COR-L47 (cell line): Measurements from ENCODE around the gene SLC25A38.
"Not testable (repeated sequence)": the region's sequence is repeated elsewhere in the genome, so short reads cannot be mapped to it uniquely, and the experiment has no call there.

Experiments
- DNase-seq: peaks from one replicate; lab custom pipeline; 2025; lab: John Stamatoyannopoulos, UW

SLC25A38 gene

GRCh38 chr3:39383045-39383880 is at the start of gene SLC25A38:
SLC25A38 (plus strand) TSS chr3:39383370; CDS start chr3:39383725, 355 bp downstream.
- no peak for DNase-seq

- no peak for DNase-seq
These were observed 49.6 kb upstream of the SLC25A38 start for GRCh38 chr3:39333607-39334006.

- no peak for DNase-seq
These were observed 49.0 kb upstream of the SLC25A38 start for GRCh38 chr3:39334205-39334604.

- DNase-seq: no peak
These were observed 45.0 kb upstream of the SLC25A38 start for GRCh38 chr3:39338201-39338600.

- no peak for DNase-seq
These were observed 44.1 kb upstream of the SLC25A38 start for GRCh38 chr3:39339086-39339485.

- no peak for DNase-seq
These were observed 40.0 kb upstream of the SLC25A38 start for GRCh38 chr3:39343076-39343717.

- no peak for DNase-seq
These were observed 39.4 kb upstream of the SLC25A38 start for GRCh38 chr3:39343760-39344159.

GRCh38 chr3:39344746-39345344 is 38.3 kb upstream of the SLC25A38 start:
- no peak for DNase-seq

GRCh38 chr3:39346785-39347585 is 36.2 kb upstream of the SLC25A38 start:
- DNase-seq: no peak

GRCh38 chr3:39347586-39347876 is 35.6 kb upstream of the SLC25A38 start:
- no peak for DNase-seq

- DNase-seq: no peak
These were observed 34.1 kb upstream of the SLC25A38 start for GRCh38 chr3:39349080-39349479.

GRCh38 chr3:39350714-39351113 is 32.5 kb upstream of the SLC25A38 start:
- DNase-seq: no peak

GRCh38 chr3:39351134-39351533 is 32.0 kb upstream of the SLC25A38 start:
- not testable (repeated sequence) for DNase-seq

GRCh38 chr3:39353168-39353927 is 29.8 kb upstream of the SLC25A38 start:
- not testable (repeated sequence) for DNase-seq

GRCh38 chr3:39358333-39358732 is 24.8 kb upstream of the SLC25A38 start:
- no peak for DNase-seq

- no peak for DNase-seq
These were observed 21.8 kb upstream of the SLC25A38 start for GRCh38 chr3:39361252-39361927.

- no peak for DNase-seq
These were observed 21.0 kb upstream of the SLC25A38 start for GRCh38 chr3:39362192-39362591.

GRCh38 chr3:39362812-39363211 is 20.4 kb upstream of the SLC25A38 start:
- DNase-seq: no peak

GRCh38 chr3:39370450-39370849 is 12.7 kb upstream of the SLC25A38 start:
- DNase-seq: not testable (repeated sequence)

GRCh38 chr3:39372833-39373232 is 10.3 kb upstream of the SLC25A38 start:
- DNase-seq: no peak
